HepG2 (cell line): ENCODE measurements around the gene GOT1. TPM values are rescaled to one million over a fixed set of nuclear protein-coding genes. Genes with fewer than 3 reads are reported as not detected.

Experiments used
- CBX5 ChIP-seq: sonication (generic); formaldehyde crosslinking; IDR thresholded peaks from 2 replicates; pipeline ENCODE4 v1.4.0; 2020; ENCODE audit warnings: missing genetic modification reagents, borderline replicate concordance
- GABPB1 ChIP-seq: IDR thresholded peaks from 2 replicates; pipeline ENCODE4 v1.6.1; 2016; ENCODE audit warnings: mild to moderate bottlenecking, missing genetic modification reagents, moderate library complexity, missing compliant biosample characterization
- NFIC ChIP-seq: IDR thresholded peaks from 2 replicates; pipeline ENCODE4 v1.6.1; 2012; ENCODE audit warnings: mild to moderate bottlenecking, low read length, inconsistent platforms
- SCMH1 ChIP-seq: sonication (generic); formaldehyde crosslinking; IDR thresholded peaks from 2 replicates; pipeline ENCODE4 v1.9.0; 2021; ENCODE audit warnings: missing genetic modification reagents, mild to moderate bottlenecking, borderline replicate concordance
- ZNF564 ChIP-seq: sonication (generic); formaldehyde crosslinking; IDR thresholded peaks from 2 replicates; pipeline ENCODE4 v1.8.1; 2023; ENCODE audit warnings: mild to moderate bottlenecking, missing genetic modification reagents
- ZNF570 ChIP-seq: sonication (generic); formaldehyde crosslinking; IDR thresholded peaks from 2 replicates; pipeline ENCODE4 v1.4.0; 2020; ENCODE audit warnings: mild to moderate bottlenecking, missing genetic modification reagents, borderline replicate concordance
- ZNF749 ChIP-seq: sonication (generic); formaldehyde crosslinking; IDR thresholded peaks from 2 replicates; pipeline ENCODE4 v1.8.0; 2022; ENCODE audit warnings: mild to moderate bottlenecking, missing genetic modification reagents, moderate library complexity, borderline replicate concordance
- ZNF850 ChIP-seq: sonication (generic); formaldehyde crosslinking; conservative IDR thresholded peaks from 2 replicates; pipeline ENCODE4 v1.9.0; 2021; ENCODE audit warnings: mild to moderate bottlenecking, missing genetic modification reagents
- polyA plus RNA-seq, 8 experiments: library from polyadenylated mRNA; depleted of rRNA in 3 of 8; stranded (reverse) in 7 of 8; unstranded in 1 of 8; fragments of >200 nt; fragmentation: Illumina TruSeq in 4 of 8; extraction: Trizol in 4 of 8; gene quantifications; 2 replicates each; pipeline versions ENCODE4 v1.2.1 to v1.2.3, GENCODE V29; 2011 to 2016; ENCODE audit warnings: low read depth in 4 of 8, missing spikeins in 1 of 8, mixed read lengths in 1 of 8; ENCODE audit not compliant: insufficient read depth in 1 of 8
- total RNA-seq, 5 experiments: library from RNA; depleted of rRNA; stranded (reverse); fragments of >200 nt; fragmentation: Illumina TruSeq; extraction: Trizol; gene quantifications; 2 replicates each; pipeline ENCODE4 v1.2.3, GENCODE V29; 2016; ENCODE audit warnings: low read depth in 1 of 5
- TF ChIP-seq, protein P1 (sequence below): sonication (generic); formaldehyde crosslinking; IDR thresholded peaks from 2 replicates; pipeline ENCODE4 v1.5.0; 2020; ENCODE audit warnings: mild to moderate bottlenecking, missing genetic modification reagents, borderline replicate concordance
- TF ChIP-seq, protein P2 (sequence below): sonication (generic); formaldehyde crosslinking; IDR thresholded peaks from 2 replicates; pipeline ENCODE4 v1.9.0; 2022; ENCODE audit warnings: low read depth, missing genetic modification reagents
- TF ChIP-seq, protein P3 (sequence below): sonication (generic); formaldehyde crosslinking; IDR thresholded peaks from 2 replicates; pipeline ENCODE4 v1.4.0; 2020; ENCODE audit warnings: mild to moderate bottlenecking, missing genetic modification reagents
- TF ChIP-seq, protein P4 (sequence below): sonication (generic); formaldehyde crosslinking; IDR thresholded peaks from 2 replicates; pipeline ENCODE4 v1.5.0; 2020; ENCODE audit warnings: mild to moderate bottlenecking, missing genetic modification reagents, moderate library complexity
- TF ChIP-seq, protein P5 (sequence below): sonication (generic); formaldehyde crosslinking; IDR thresholded peaks from 2 replicates; pipeline ENCODE4 v1.5.1; 2020; ENCODE audit warnings: mild to moderate bottlenecking, missing genetic modification reagents, moderate library complexity

Gene GOT1
- total and polyA plus RNA-seq, 2 of the 13 experiments (the other 11 are each of a cell fraction or from before 2014, with no cell fraction given): 81.2 to 102 TPM

DNA sequence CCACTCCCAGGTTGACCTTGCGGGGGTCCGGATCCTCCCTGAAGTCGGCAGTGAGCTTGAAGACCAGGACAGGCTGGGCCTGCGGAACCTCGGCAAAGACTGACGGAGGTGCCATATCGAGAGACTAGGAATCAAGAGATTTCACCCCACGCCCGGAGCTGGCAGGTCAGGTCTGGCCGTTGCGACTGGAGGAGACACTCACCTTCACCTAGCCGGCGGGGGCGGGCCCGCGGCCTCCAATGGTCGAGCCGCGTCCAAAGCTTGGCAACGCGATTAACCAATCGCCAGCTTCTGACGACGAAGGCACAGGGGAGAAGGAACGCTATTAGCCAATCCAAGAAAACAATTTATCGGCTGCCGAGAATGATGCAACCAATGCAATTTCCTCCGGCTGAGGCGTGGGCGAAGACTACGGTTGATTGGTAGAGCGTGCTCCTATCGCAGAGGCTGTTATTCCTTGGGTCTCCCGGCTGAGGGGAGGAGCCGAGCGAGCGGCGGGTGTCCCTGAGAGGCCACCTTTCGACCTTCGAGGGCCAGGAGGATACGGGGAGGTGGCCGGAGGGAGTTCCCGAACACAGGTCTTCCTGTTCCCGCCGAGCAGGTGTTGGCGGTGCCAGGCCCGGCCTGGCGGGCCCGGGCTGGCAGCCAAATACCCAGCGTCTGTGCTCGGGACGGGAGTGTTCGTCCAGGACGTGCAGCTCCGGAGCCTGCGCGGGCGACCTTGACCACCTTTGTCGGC, at the start of gene GOT1 (continued):
- TF ChIP-seq, protein P1, sequence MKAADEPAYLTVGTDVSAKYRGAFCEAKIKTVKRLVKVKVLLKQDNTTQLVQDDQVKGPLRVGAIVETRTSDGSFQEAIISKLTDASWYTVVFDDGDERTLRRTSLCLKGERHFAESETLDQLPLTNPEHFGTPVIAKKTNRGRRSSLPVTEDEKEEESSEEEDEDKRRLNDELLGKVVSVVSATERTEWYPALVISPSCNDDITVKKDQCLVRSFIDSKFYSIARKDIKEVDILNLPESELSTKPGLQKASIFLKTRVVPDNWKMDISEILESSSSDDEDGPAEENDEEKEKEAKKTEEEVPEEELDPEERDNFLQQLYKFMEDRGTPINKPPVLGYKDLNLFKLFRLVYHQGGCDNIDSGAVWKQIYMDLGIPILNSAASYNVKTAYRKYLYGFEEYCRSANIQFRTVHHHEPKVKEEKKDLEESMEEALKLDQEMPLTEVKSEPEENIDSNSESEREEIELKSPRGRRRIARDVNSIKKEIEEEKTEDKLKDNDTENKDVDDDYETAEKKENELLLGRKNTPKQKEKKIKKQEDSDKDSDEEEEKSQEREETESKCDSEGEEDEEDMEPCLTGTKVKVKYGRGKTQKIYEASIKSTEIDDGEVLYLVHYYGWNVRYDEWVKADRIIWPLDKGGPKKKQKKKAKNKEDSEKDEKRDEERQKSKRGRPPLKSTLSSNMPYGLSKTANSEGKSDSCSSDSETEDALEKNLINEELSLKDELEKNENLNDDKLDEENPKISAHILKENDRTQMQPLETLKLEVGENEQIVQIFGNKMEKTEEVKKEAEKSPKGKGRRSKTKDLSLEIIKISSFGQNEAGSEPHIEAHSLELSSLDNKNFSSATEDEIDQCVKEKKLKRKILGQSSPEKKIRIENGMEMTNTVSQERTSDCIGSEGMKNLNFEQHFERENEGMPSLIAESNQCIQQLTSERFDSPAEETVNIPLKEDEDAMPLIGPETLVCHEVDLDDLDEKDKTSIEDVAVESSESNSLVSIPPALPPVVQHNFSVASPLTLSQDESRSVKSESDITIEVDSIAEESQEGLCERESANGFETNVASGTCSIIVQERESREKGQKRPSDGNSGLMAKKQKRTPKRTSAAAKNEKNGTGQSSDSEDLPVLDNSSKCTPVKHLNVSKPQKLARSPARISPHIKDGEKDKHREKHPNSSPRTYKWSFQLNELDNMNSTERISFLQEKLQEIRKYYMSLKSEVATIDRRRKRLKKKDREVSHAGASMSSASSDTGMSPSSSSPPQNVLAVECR: peak; percentile 87
- TF ChIP-seq ZNF749 (CRISPR knock-in tag) (peak; percentile 74; the same call in 1 of the 2 replicates), ZNF564 (CRISPR knock-in tag) (0 out of 2 replicates have a peak, but pooled peaks have one; percentile 49), SCMH1 (no peak), GABPB1 (CRISPR knock-in tag) (peak; percentile 78), ZNF850 (CRISPR knock-in tag) (no peak), ZNF570 (CRISPR knock-in tag) (no peak), CBX5 (CRISPR knock-in tag) (no peak), NFIC (no peak)
- TF ChIP-seq, protein P2, sequence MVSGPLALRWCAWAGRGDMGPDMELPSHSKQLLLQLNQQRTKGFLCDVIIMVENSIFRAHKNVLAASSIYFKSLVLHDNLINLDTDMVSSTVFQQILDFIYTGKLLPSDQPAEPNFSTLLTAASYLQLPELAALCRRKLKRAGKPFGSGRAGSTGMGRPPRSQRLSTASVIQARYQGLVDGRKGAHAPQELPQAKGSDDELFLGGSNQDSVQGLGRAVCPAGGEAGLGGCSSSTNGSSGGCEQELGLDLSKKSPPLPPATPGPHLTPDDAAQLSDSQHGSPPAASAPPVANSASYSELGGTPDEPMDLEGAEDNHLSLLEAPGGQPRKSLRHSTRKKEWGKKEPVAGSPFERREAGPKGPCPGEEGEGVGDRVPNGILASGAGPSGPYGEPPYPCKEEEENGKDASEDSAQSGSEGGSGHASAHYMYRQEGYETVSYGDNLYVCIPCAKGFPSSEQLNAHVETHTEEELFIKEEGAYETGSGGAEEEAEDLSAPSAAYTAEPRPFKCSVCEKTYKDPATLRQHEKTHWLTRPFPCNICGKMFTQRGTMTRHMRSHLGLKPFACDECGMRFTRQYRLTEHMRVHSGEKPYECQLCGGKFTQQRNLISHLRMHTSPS: peak; percentile 74
- TF ChIP-seq, protein P3, sequence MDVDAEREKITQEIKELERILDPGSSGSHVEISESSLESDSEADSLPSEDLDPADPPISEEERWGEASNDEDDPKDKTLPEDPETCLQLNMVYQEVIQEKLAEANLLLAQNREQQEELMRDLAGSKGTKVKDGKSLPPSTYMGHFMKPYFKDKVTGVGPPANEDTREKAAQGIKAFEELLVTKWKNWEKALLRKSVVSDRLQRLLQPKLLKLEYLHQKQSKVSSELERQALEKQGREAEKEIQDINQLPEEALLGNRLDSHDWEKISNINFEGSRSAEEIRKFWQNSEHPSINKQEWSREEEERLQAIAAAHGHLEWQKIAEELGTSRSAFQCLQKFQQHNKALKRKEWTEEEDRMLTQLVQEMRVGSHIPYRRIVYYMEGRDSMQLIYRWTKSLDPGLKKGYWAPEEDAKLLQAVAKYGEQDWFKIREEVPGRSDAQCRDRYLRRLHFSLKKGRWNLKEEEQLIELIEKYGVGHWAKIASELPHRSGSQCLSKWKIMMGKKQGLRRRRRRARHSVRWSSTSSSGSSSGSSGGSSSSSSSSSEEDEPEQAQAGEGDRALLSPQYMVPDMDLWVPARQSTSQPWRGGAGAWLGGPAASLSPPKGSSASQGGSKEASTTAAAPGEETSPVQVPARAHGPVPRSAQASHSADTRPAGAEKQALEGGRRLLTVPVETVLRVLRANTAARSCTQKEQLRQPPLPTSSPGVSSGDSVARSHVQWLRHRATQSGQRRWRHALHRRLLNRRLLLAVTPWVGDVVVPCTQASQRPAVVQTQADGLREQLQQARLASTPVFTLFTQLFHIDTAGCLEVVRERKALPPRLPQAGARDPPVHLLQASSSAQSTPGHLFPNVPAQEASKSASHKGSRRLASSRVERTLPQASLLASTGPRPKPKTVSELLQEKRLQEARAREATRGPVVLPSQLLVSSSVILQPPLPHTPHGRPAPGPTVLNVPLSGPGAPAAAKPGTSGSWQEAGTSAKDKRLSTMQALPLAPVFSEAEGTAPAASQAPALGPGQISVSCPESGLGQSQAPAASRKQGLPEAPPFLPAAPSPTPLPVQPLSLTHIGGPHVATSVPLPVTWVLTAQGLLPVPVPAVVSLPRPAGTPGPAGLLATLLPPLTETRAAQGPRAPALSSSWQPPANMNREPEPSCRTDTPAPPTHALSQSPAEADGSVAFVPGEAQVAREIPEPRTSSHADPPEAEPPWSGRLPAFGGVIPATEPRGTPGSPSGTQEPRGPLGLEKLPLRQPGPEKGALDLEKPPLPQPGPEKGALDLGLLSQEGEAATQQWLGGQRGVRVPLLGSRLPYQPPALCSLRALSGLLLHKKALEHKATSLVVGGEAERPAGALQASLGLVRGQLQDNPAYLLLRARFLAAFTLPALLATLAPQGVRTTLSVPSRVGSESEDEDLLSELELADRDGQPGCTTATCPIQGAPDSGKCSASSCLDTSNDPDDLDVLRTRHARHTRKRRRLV (CRISPR knock-in tag): no peak
- TF ChIP-seq, protein P4, sequence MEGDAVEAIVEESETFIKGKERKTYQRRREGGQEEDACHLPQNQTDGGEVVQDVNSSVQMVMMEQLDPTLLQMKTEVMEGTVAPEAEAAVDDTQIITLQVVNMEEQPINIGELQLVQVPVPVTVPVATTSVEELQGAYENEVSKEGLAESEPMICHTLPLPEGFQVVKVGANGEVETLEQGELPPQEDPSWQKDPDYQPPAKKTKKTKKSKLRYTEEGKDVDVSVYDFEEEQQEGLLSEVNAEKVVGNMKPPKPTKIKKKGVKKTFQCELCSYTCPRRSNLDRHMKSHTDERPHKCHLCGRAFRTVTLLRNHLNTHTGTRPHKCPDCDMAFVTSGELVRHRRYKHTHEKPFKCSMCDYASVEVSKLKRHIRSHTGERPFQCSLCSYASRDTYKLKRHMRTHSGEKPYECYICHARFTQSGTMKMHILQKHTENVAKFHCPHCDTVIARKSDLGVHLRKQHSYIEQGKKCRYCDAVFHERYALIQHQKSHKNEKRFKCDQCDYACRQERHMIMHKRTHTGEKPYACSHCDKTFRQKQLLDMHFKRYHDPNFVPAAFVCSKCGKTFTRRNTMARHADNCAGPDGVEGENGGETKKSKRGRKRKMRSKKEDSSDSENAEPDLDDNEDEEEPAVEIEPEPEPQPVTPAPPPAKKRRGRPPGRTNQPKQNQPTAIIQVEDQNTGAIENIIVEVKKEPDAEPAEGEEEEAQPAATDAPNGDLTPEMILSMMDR (CRISPR knock-in tag): no peak
- TF ChIP-seq, protein P5, sequence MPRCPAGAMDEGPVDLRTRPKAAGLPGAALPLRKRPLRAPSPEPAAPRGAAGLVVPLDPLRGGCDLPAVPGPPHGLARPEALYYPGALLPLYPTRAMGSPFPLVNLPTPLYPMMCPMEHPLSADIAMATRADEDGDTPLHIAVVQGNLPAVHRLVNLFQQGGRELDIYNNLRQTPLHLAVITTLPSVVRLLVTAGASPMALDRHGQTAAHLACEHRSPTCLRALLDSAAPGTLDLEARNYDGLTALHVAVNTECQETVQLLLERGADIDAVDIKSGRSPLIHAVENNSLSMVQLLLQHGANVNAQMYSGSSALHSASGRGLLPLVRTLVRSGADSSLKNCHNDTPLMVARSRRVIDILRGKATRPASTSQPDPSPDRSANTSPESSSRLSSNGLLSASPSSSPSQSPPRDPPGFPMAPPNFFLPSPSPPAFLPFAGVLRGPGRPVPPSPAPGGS (CRISPR knock-in tag): no peak; the same call in 1 of the 2 replicates
